GM19351 (cell line): ENCODE measurements around the gene UGT1A9.
"Not testable (repeated sequence)": the region's sequence is repeated elsewhere in the genome, so short reads cannot be mapped to it uniquely, and the experiment has no call there.

Experiments
- ATAC-seq: cut with Tn5 transposase; IDR thresholded peaks from one replicate; pipeline ENCODE4 v1.9.1; 2021; ENCODE audit warnings: mild to moderate bottlenecking, moderate library complexity; ENCODE audit not compliant: unreplicated experiment

UGT1A9 gene

GRCh38 chr2:233708942-233709341 is 37.2 kb downstream of the UGT1A9 start:
- ATAC-seq, result no peak

- ATAC-seq, result peak; percentile 69
These were observed 39.8 kb downstream of the UGT1A9 start for GRCh38 chr2:233711312-233712008.

- no peak for ATAC-seq
These were observed 41.0 kb downstream of the UGT1A9 start, which contains the start of gene UGT1A5 for GRCh38 chr2:233712611-233713261. TSS of gene UGT1A5 (plus strand) at chr2:233712907. CDS start at chr2:233712992, 85 bp downstream.

GRCh38 chr2:233713262-233713615 is 41.5 kb downstream of the UGT1A9 start:
- no peak for ATAC-seq

GRCh38 chr2:233714121-233714520 is 42.4 kb downstream of the UGT1A9 start:
- no peak for ATAC-seq

GRCh38 chr2:233718552-233718951 is 46.9 kb downstream of the UGT1A9 start, which contains the start of gene UGT1A4:
TSS of gene UGT1A4 (plus strand) at chr2:233718736. CDS start at chr2:233718821, 85 bp downstream.
- ATAC-seq, result no peak

- ATAC-seq, result no peak
These were observed 57.1 kb downstream of the UGT1A9 start, which contains the start of gene UGT1A3 for GRCh38 chr2:233728723-233729301. TSS of gene UGT1A3 (plus strand) at chr2:233729042. CDS start at chr2:233729127, 85 bp downstream.

GRCh38 chr2:233736868-233737653 is 65.4 kb downstream of the UGT1A9 start:
- ATAC-seq, result not testable (repeated sequence)

GRCh38 chr2:233740870-233741269 is 69.2 kb downstream of the UGT1A9 start:
- ATAC-seq, result no peak

- no peak for ATAC-seq
These were observed 72.0 kb downstream of the UGT1A9 start for GRCh38 chr2:233743464-233744259.

- ATAC-seq, result no peak
These were observed 73.5 kb downstream of the UGT1A9 start for GRCh38 chr2:233745073-233745755.

GRCh38 chr2:233745838-233746237 is 74.1 kb downstream of the UGT1A9 start:
- not testable (repeated sequence) for ATAC-seq

- no peak for ATAC-seq
These were observed 75.0 kb downstream of the UGT1A9 start for GRCh38 chr2:233746475-233747282.

GRCh38 chr2:233747283-233747544 is 75.5 kb downstream of the UGT1A9 start:
- ATAC-seq, result no peak

GRCh38 chr2:233750689-233751088 is 79.0 kb downstream of the UGT1A9 start:
- not testable (repeated sequence) for ATAC-seq

GRCh38 chr2:233751212-233752009 is 79.7 kb downstream of the UGT1A9 start:
- ATAC-seq, result not testable (repeated sequence)

GRCh38 chr2:233754872-233755611 is 83.3 kb downstream of the UGT1A9 start:
- no peak for ATAC-seq
